ENCODE results near the gene CEACAM1. TPM values are rescaled to one million over a fixed set of nuclear protein-coding genes. Genes with fewer than 3 reads are reported as not detected.

Gene CEACAM1
- total and polyA plus RNA-seq, 9 of the 15 experiments (the other 6 are each of a cell fraction or from before 2014, with no cell fraction given), result 0.04 to 0.16 (median 0.10) TPM; not detected in 1

DNA sequence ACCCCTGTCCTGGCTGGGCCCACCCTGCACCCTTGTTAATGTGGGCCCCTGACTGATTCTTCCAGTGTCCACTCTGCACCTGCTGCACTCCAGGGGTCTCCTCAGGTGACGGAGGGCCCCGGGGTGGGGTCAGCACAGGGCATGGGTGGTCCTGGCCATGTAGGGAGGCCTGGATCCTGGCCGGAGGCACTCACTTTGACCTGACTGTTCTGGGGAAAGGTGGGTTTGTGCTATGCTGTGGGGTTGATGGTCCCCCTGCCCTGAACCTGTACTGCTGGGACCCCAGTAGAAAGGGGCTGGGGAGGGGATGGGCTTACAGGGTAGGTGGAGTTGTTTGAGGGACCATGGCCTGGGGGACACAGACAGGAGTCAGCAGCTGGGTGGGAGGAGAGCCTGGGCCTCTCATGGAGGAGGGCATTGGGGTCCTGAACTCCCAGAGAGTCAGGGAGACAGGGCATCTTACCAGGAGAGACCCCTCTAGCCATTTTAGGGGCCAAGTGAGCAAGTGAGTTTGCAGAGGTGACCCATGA lies 25.8 kb upstream of the CEACAM1 start:
- no peaks in the 10 kb centered on the region for H3K9me3 ChIP-seq (replicated peaks; ENCODE audit: control insufficient read depth, insufficient read depth, low read depth, low read length)
- FAIRE-seq (no peak), ATAC-seq (no peak), DNase-seq (ENCODE audit: extremely low read depth in 1 of 4, low spot score in 3 of 4) (no peak)
- 0% methylated on average over 3 of the region's 3 CpGs for WGBS (ENCODE audit: insufficient coverage, low coverage, missing lambda C conversion rate)
- in situ Hi-C loops (cut with MboI) (no loop called here), intact Hi-C loops (cut with micrococcal nuclease) (no loop called here)
- H3K36me3 ChIP-seq (ENCODE audit: control insufficient read depth, insufficient read depth, low read length), result no peaks in the 10 kb centered on the region
- no peak overlapping the region for H3K27ac ChIP-seq (ENCODE audit: extremely low read depth, low read depth, low read length)
- no TSS peak for BruUV-seq (replicated peaks)
- TF ChIP-seq, protein P1, sequence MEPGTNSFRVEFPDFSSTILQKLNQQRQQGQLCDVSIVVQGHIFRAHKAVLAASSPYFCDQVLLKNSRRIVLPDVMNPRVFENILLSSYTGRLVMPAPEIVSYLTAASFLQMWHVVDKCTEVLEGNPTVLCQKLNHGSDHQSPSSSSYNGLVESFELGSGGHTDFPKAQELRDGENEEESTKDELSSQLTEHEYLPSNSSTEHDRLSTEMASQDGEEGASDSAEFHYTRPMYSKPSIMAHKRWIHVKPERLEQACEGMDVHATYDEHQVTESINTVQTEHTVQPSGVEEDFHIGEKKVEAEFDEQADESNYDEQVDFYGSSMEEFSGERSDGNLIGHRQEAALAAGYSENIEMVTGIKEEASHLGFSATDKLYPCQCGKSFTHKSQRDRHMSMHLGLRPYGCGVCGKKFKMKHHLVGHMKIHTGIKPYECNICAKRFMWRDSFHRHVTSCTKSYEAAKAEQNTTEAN (CRISPR knock-in tag; IDR thresholded peaks at IDR 0.05), result no peak
- no peak for TF ChIP-seq SMAD3 (CRISPR knock-in tag; conservative IDR thresholded peaks at IDR 0.05)
- no peak for TF ChIP-seq ZNF23 (CRISPR knock-in tag; IDR thresholded peaks at IDR 0.05)
- no peak for TF ChIP-seq PHF20 (IDR thresholded peaks at IDR 0.05; ENCODE audit: partially characterized antibody)
- TF ChIP-seq COPS2 (conservative IDR thresholded peaks at IDR 0.05), result no peak
- TF ChIP-seq, protein P2, sequence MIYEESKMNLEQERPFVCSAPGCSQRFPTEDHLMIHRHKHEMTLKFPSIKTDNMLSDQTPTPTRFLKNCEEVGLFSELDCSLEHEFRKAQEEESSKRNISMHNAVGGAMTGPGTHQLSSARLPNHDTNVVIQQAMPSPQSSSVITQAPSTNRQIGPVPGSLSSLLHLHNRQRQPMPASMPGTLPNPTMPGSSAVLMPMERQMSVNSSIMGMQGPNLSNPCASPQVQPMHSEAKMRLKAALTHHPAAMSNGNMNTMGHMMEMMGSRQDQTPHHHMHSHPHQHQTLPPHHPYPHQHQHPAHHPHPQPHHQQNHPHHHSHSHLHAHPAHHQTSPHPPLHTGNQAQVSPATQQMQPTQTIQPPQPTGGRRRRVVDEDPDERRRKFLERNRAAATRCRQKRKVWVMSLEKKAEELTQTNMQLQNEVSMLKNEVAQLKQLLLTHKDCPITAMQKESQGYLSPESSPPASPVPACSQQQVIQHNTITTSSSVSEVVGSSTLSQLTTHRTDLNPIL (CRISPR knock-in tag; IDR thresholded peaks at IDR 0.05), result no peak
- H4K20me1 ChIP-seq (replicated peaks; ENCODE audit: control insufficient read depth, insufficient read depth, low read length), result no peaks in the 10 kb centered on the region
- H3K4me3 ChIP-seq, result no peak overlapping the region
- H3K4me2 ChIP-seq (ENCODE audit: insufficient read depth, low read length), result no peak overlapping the region
- no peaks in the 10 kb centered on the region; a peak in 1 of 5 replicates for H3K27me3 ChIP-seq (ENCODE audit: control insufficient read depth in 2 of 2, insufficient read depth in 2 of 2, low read length in 2 of 2)
- no peaks in the 10 kb centered on the region for H3K4me1 ChIP-seq (replicated peaks in 1 of 2; ENCODE audit: control insufficient read depth in 2 of 2, insufficient read depth in 2 of 2, low read length in 2 of 2)
- no peaks in the 10 kb centered on the region for H3K79me2 ChIP-seq (ENCODE audit: control insufficient read depth, insufficient read depth, low read length)
- H3K9me1 ChIP-seq (ENCODE audit: control insufficient read depth, insufficient read depth, low read length), result no peaks in the 10 kb centered on the region
- POLR2A ChIA-PET, result no interaction called here
- H3K9ac ChIP-seq (ENCODE audit: insufficient read depth in 1 of 2, low read depth in 2 of 2, low read length in 2 of 2), result no peak overlapping the region; a peak in 1 of 4 replicates
- CTCF ChIA-PET (ENCODE audit: low intra/inter-chr PET ratio), result no interaction called here
- H2AFZ ChIP-seq (ENCODE audit: low read depth, low read length), result no peak overlapping the region

Data from K562 (cell line).